ENCODE measurements around the gene KLK5.

KLK5 gene

GRCh38 chr19:50980208-50980607 lies 27.4 kb upstream of the KLK5 start:
- Histone ChIP-seq H3K4me3 (IDR thresholded peaks at IDR 0.05; ENCODE audit: insufficient read depth, low read depth, low read length) (no peak overlapping the region), H3K27ac (no peak overlapping the region), H3K79me2 (ENCODE audit: insufficient read depth, low read depth) (no peaks in the 10 kb centered on the region), H3K4me1 (ENCODE audit: low read depth, poor library complexity, severe bottlenecking) (no peaks in the 10 kb centered on the region), H3K27me3 (ENCODE audit: insufficient read depth, low read depth) (no peaks in the 10 kb centered on the region), H3K9ac (no peak overlapping the region), H3K4me2 (no peak overlapping the region), H3K36me3 (ENCODE audit: insufficient read depth) (no peaks in the 10 kb centered on the region), H2AFZ (ENCODE audit: low read depth) (no peak overlapping the region), H4K20me1 (ENCODE audit: insufficient read depth) (no peaks in the 10 kb centered on the region)
- TF ChIP-seq, protein P1, sequence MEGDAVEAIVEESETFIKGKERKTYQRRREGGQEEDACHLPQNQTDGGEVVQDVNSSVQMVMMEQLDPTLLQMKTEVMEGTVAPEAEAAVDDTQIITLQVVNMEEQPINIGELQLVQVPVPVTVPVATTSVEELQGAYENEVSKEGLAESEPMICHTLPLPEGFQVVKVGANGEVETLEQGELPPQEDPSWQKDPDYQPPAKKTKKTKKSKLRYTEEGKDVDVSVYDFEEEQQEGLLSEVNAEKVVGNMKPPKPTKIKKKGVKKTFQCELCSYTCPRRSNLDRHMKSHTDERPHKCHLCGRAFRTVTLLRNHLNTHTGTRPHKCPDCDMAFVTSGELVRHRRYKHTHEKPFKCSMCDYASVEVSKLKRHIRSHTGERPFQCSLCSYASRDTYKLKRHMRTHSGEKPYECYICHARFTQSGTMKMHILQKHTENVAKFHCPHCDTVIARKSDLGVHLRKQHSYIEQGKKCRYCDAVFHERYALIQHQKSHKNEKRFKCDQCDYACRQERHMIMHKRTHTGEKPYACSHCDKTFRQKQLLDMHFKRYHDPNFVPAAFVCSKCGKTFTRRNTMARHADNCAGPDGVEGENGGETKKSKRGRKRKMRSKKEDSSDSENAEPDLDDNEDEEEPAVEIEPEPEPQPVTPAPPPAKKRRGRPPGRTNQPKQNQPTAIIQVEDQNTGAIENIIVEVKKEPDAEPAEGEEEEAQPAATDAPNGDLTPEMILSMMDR (conservative IDR thresholded peaks at IDR 0.05; ENCODE audit: low read depth, low read length): no peak

- no peaks in the 10 kb centered on the region for H3K27me3 ChIP-seq (ENCODE audit: insufficient read depth, low read depth)
- no peak overlapping the region for H3K4me3 ChIP-seq (IDR thresholded peaks at IDR 0.05; ENCODE audit: insufficient read depth, low read depth, low read length)
- H3K9ac ChIP-seq: no peak overlapping the region
- no peaks in the 10 kb centered on the region for H3K36me3 ChIP-seq (ENCODE audit: insufficient read depth)
- no peaks in the 10 kb centered on the region for H4K20me1 ChIP-seq (ENCODE audit: insufficient read depth)
- no peak overlapping the region for H2AFZ ChIP-seq (ENCODE audit: low read depth)
- H3K79me2 ChIP-seq (ENCODE audit: insufficient read depth, low read depth): no peaks in the 10 kb centered on the region
- TF ChIP-seq, protein P1 (conservative IDR thresholded peaks at IDR 0.05; ENCODE audit: low read depth, low read length): no peak
- no peak overlapping the region for H3K27ac ChIP-seq
- no peaks in the 10 kb centered on the region for H3K4me1 ChIP-seq (ENCODE audit: low read depth, poor library complexity, severe bottlenecking)
- H3K4me2 ChIP-seq: no peak overlapping the region
Measured at GRCh38 chr19:50979758-50980157, 26.9 kb upstream of the KLK5 start.

GRCh38 chr19:50978772-50979390 lies 26.0 kb upstream of the KLK5 start:
- Histone ChIP-seq H3K4me2 (no peak overlapping the region), H3K36me3 (ENCODE audit: insufficient read depth) (no peaks in the 10 kb centered on the region), H4K20me1 (ENCODE audit: insufficient read depth) (no peaks in the 10 kb centered on the region), H3K27ac (no peak overlapping the region), H3K4me3 (IDR thresholded peaks at IDR 0.05; ENCODE audit: insufficient read depth, low read depth, low read length) (no peak overlapping the region), H3K4me1 (ENCODE audit: low read depth, poor library complexity, severe bottlenecking) (no peaks in the 10 kb centered on the region), H2AFZ (ENCODE audit: low read depth) (no peak overlapping the region), H3K79me2 (ENCODE audit: insufficient read depth, low read depth) (no peaks in the 10 kb centered on the region), H3K9ac (no peak overlapping the region), H3K27me3 (ENCODE audit: insufficient read depth, low read depth) (no peaks in the 10 kb centered on the region)
- TF ChIP-seq, protein P1 (conservative IDR thresholded peaks at IDR 0.05; ENCODE audit: low read depth, low read length): no peak

DNA sequence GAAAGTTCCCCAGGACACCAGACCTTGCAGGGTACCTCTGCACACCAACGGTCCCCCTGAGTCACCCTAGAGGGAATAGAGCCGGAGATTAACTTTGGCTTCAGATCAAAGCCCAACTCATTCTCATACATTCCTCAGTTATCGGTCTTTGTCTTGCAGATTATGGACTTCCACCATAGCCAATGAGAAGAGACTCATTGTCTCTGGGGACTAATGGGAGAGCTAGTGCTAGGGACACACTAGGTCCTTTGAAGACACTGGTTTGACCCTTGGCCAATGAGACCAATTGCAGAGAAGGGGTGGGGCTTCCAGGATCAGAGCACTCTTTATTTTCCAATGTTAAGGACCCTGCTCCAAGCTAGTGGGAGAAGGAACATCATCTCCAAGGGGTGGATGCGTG lies 24.8 kb upstream of the KLK5 start:
- Histone ChIP-seq H3K4me3 (IDR thresholded peaks at IDR 0.05; ENCODE audit: insufficient read depth, low read depth, low read length) (no peak overlapping the region), H3K27me3 (ENCODE audit: insufficient read depth, low read depth) (no peaks in the 10 kb centered on the region)

More for the DNA sequence above, 24.8 kb upstream of the KLK5 start:
- TF ChIP-seq, protein P1 (conservative IDR thresholded peaks at IDR 0.05; ENCODE audit: low read depth, low read length): no peak
- Histone ChIP-seq H3K4me2 (no peak overlapping the region), H4K20me1 (ENCODE audit: insufficient read depth) (no peaks in the 10 kb centered on the region), H3K79me2 (ENCODE audit: insufficient read depth, low read depth) (no peaks in the 10 kb centered on the region), H3K4me1 (ENCODE audit: low read depth, poor library complexity, severe bottlenecking) (no peaks in the 10 kb centered on the region), H3K27ac (no peak overlapping the region), H3K36me3 (ENCODE audit: insufficient read depth) (no peaks in the 10 kb centered on the region), H3K9ac (no peak overlapping the region), H2AFZ (ENCODE audit: low read depth) (no peak overlapping the region)

All from KMS-11 (cell line).